HEK293 (cell line): ENCODE results near the gene CTSE.

Experiments used
- FEZF1 ChIP-seq: fragments of 450-650 bp; formaldehyde crosslinking; IDR thresholded peaks from 2 replicates; pipeline ENCODE4 v1.5.1; 2016; ENCODE audit warnings: missing biosample characterization, missing genetic modification characterization
- GFI1B ChIP-seq: fragments of 450-650 bp; formaldehyde crosslinking; IDR thresholded peaks from 2 replicates; pipeline ENCODE4 v1.5.1; 2016; ENCODE audit warnings: missing biosample characterization, missing genetic modification characterization
- HOXC10 ChIP-seq: sonication (generic); formaldehyde crosslinking; IDR thresholded peaks from 2 replicates; pipeline ENCODE4 v1.8.1; 2023; ENCODE audit warnings: mild to moderate bottlenecking, missing genetic modification reagents
- INSM2 ChIP-seq: fragments of 450-650 bp; formaldehyde crosslinking; IDR thresholded peaks from 2 replicates; pipeline ENCODE4 v1.5.1; 2016; ENCODE audit warnings: missing biosample characterization, missing genetic modification characterization
- PATZ1 ChIP-seq: fragments of 450-650 bp; formaldehyde crosslinking; IDR thresholded peaks from 2 replicates; pipeline ENCODE4 v1.5.1; 2016; ENCODE audit warnings: missing biosample characterization, missing genetic modification characterization
- SALL2 ChIP-seq: fragments of 450-650 bp; formaldehyde crosslinking; IDR thresholded peaks from 2 replicates; pipeline ENCODE4 v1.5.0; 2017; ENCODE audit warnings: missing biosample characterization, mild to moderate bottlenecking, missing genetic modification characterization, borderline replicate concordance
- TSHZ1 ChIP-seq: fragments of 450-650 bp; formaldehyde crosslinking; IDR thresholded peaks from 2 replicates; pipeline ENCODE4 v1.5.1; 2016; ENCODE audit warnings: missing biosample characterization, missing genetic modification characterization, borderline replicate concordance
- ZBTB17 ChIP-seq: fragments of 450-650 bp; formaldehyde crosslinking; IDR thresholded peaks from 2 replicates; pipeline ENCODE4 v1.5.1; 2016; ENCODE audit warnings: missing biosample characterization, missing genetic modification characterization
- ZBTB21 ChIP-seq: fragments of 450-650 bp; formaldehyde crosslinking; IDR thresholded peaks from 2 replicates; pipeline ENCODE4 v1.5.1; 2017; ENCODE audit warnings: missing biosample characterization, missing genetic modification characterization
- ZBTB48 ChIP-seq: fragments of 450-650 bp; formaldehyde crosslinking; IDR thresholded peaks from 2 replicates; pipeline ENCODE4 v1.5.1; 2016; ENCODE audit warnings: missing biosample characterization, missing genetic modification characterization
- ZBTB8A ChIP-seq: fragments of 450-650 bp; formaldehyde crosslinking; IDR thresholded peaks from 2 replicates; pipeline ENCODE4 v1.5.1; 2016; ENCODE audit warnings: missing biosample characterization, missing genetic modification characterization
- ZEB2 ChIP-seq: fragments of 450-650 bp; formaldehyde crosslinking; IDR thresholded peaks from 2 replicates; pipeline ENCODE4 v1.5.1; 2016; ENCODE audit warnings: missing biosample characterization, missing genetic modification characterization
- ZFP41 ChIP-seq: fragments of 450-650 bp; formaldehyde crosslinking; IDR thresholded peaks from 2 replicates; pipeline ENCODE4 v1.5.1; 2016; ENCODE audit warnings: missing biosample characterization, missing genetic modification characterization, borderline replicate concordance
- ZNF140 ChIP-seq: fragments of 450-650 bp; formaldehyde crosslinking; IDR thresholded peaks from 2 replicates; pipeline ENCODE4 v1.5.1; 2016; ENCODE audit warnings: missing biosample characterization, missing genetic modification characterization
- ZNF174 ChIP-seq: fragments of 450-650 bp; formaldehyde crosslinking; IDR thresholded peaks from 2 replicates; pipeline ENCODE4 v1.5.0; 2017; ENCODE audit warnings: missing biosample characterization, mild to moderate bottlenecking, missing genetic modification characterization
- ZNF18 ChIP-seq: fragments of 450-650 bp; formaldehyde crosslinking; IDR thresholded peaks from 2 replicates; pipeline ENCODE4 v1.5.1; 2016; ENCODE audit warnings: missing biosample characterization, missing genetic modification characterization
- ZNF211 ChIP-seq: fragments of 450-650 bp; formaldehyde crosslinking; IDR thresholded peaks from 2 replicates; pipeline ENCODE4 v1.5.1; 2016; ENCODE audit warnings: low read depth, missing biosample characterization, missing genetic modification characterization
- ZNF221 ChIP-seq: fragments of 450-650 bp; formaldehyde crosslinking; IDR thresholded peaks from 2 replicates; pipeline ENCODE4 v1.5.1; 2017; ENCODE audit warnings: missing biosample characterization, missing genetic modification characterization, borderline replicate concordance
- ZNF23 ChIP-seq: fragments of 450-650 bp; formaldehyde crosslinking; IDR thresholded peaks from 2 replicates; pipeline ENCODE4 v1.5.1; 2016; ENCODE audit warnings: missing biosample characterization, missing genetic modification characterization, borderline replicate concordance
- ZNF239 ChIP-seq: fragments of 450-650 bp; formaldehyde crosslinking; IDR thresholded peaks from 2 replicates; pipeline ENCODE4 v1.5.1; 2016; ENCODE audit warnings: missing biosample characterization, missing genetic modification characterization
- ZNF24 ChIP-seq: fragments of 450-650 bp; formaldehyde crosslinking; IDR thresholded peaks from 2 replicates; pipeline ENCODE4 v1.5.1; 2016; ENCODE audit warnings: missing biosample characterization, missing genetic modification characterization
- ZNF335 ChIP-seq: fragments of 450-650 bp; formaldehyde crosslinking; conservative IDR thresholded peaks from 2 replicates; pipeline ENCODE4 v1.5.1; 2016; ENCODE audit warnings: missing biosample characterization, missing genetic modification characterization
- ZNF423 ChIP-seq: fragments of 450-650 bp; formaldehyde crosslinking; IDR thresholded peaks from 2 replicates; pipeline ENCODE4 v1.5.1; 2016; ENCODE audit warnings: missing biosample characterization, missing genetic modification characterization
- ZNF600 ChIP-seq: fragments of 450-650 bp; formaldehyde crosslinking; IDR thresholded peaks from 2 replicates; pipeline ENCODE4 v1.5.1; 2016; ENCODE audit warnings: missing biosample characterization, missing genetic modification characterization
- ZNF629 ChIP-seq: fragments of 450-650 bp; formaldehyde crosslinking; IDR thresholded peaks from 2 replicates; pipeline ENCODE4 v1.5.1; 2017; ENCODE audit warnings: missing biosample characterization, missing genetic modification characterization
- ZNF747 ChIP-seq: fragments of 450-650 bp; formaldehyde crosslinking; IDR thresholded peaks from 2 replicates; pipeline ENCODE4 v1.5.1; 2016; ENCODE audit warnings: missing biosample characterization, missing genetic modification characterization
- ZNF777 ChIP-seq: fragments of 450-650 bp; formaldehyde crosslinking; IDR thresholded peaks from 2 replicates; pipeline ENCODE4 v1.5.1; 2017; ENCODE audit warnings: missing biosample characterization, missing genetic modification characterization, borderline replicate concordance
- ZNF837 ChIP-seq: fragments of 450-650 bp; formaldehyde crosslinking; IDR thresholded peaks from 2 replicates; pipeline ENCODE4 v1.5.1; 2016; ENCODE audit warnings: missing biosample characterization, missing genetic modification characterization
- ZNF843 ChIP-seq: fragments of 450-650 bp; formaldehyde crosslinking; IDR thresholded peaks from 2 replicates; pipeline ENCODE4 v1.5.1; 2016; ENCODE audit warnings: missing biosample characterization, missing genetic modification characterization

Gene CTSE

GRCh38 chr1:206003854-206004800 is 19.6 kb downstream of the CTSE start (continued):
- peak; percentile 50 for TF ChIP-seq INSM2 (tag by site-specific recombination)
- no peak for TF ChIP-seq ZNF423 (tag by site-specific recombination)
- TF ChIP-seq ZNF335 (tag by site-specific recombination): no peak; the same call in 1 of the 2 replicates
- TF ChIP-seq ZBTB21 (tag by site-specific recombination): no peak
- TF ChIP-seq ZNF24 (tag by site-specific recombination): no peak
- TF ChIP-seq ZBTB8A: no peak
- TF ChIP-seq ZNF239 (tag by site-specific recombination): peak; percentile 81
- TF ChIP-seq ZNF777 (tag by site-specific recombination): no peak
- TF ChIP-seq ZNF174 (tag by site-specific recombination): no peak
- no peak for TF ChIP-seq SALL2
- TF ChIP-seq ZFP41 (tag by site-specific recombination): peak; percentile 5; the same call in 1 of the 2 replicates
- 0 out of 2 replicates have a peak, but pooled peaks have one; percentile 8 for TF ChIP-seq ZNF843 (tag by site-specific recombination)
- TF ChIP-seq ZNF629: no peak
- TF ChIP-seq ZNF140 (tag by site-specific recombination): peak; percentile 16; the same call in 1 of the 2 replicates
- TF ChIP-seq ZNF18 (tag by site-specific recombination): peak; percentile 56
- no peak for TF ChIP-seq ZNF221 (tag by site-specific recombination)
- no peak for TF ChIP-seq ZNF600 (tag by site-specific recombination)
- no peak for TF ChIP-seq TSHZ1 (tag by site-specific recombination)
- no peak for TF ChIP-seq HOXC10 (CRISPR knock-in tag)
- TF ChIP-seq FEZF1 (tag by site-specific recombination): no peak
- peak; percentile 43 for TF ChIP-seq ZBTB48 (tag by site-specific recombination)
- no peak; the same call in 1 of the 2 replicates for TF ChIP-seq ZNF837
- no peak for TF ChIP-seq ZNF747 (tag by site-specific recombination)
- TF ChIP-seq GFI1B (tag by site-specific recombination): no peak
- no peak; the same call in 1 of the 2 replicates for TF ChIP-seq ZNF23 (tag by site-specific recombination)
- no peak for TF ChIP-seq ZEB2
- TF ChIP-seq ZBTB17 (tag by site-specific recombination): no peak
- no peak for TF ChIP-seq PATZ1 (tag by site-specific recombination)
- TF ChIP-seq ZNF211 (tag by site-specific recombination): no peak; the same call in 1 of the 2 replicates
